RWPE2 (cell line): ENCODE results near the gene CRYGC.
"Not testable (repeated sequence)": the region's sequence is repeated elsewhere in the genome, so short reads cannot be mapped to it uniquely, and the experiment has no call there.

Experiments used
- ATAC-seq: fragments of 200-7000 bp; cut with Tn5 transposase; 3 replicates; pipeline ENCODE4 v1.9.1; 2021; ENCODE audit warnings: low read depth
- DNase-seq: peaks from one replicate; pipeline ENCODE4 v3.0.0-alpha.2; 2020; ENCODE audit warnings: low spot score
- H3K27ac ChIP-seq: fragments of 450-650 bp; 2 replicates; pipeline ENCODE4 v1.5.1; 2017; ENCODE audit warnings: mild to moderate bottlenecking; ENCODE audit not compliant: poor library complexity, severe bottlenecking
- H3K27me3 ChIP-seq: fragments of 250-450 bp; sonication (Bioruptor Pico); 2 replicates; pipeline ENCODE4 v1.5.1; 2021; ENCODE audit warnings: mild to moderate bottlenecking, moderate library complexity; ENCODE audit not compliant: insufficient read depth, poor library complexity, severe bottlenecking
- H3K36me3 ChIP-seq: fragments of 250-450 bp; sonication (Bioruptor Pico); 2 replicates; pipeline ENCODE4 v1.5.1; 2020; ENCODE audit warnings: low read depth, mild to moderate bottlenecking, moderate library complexity
- H3K4me1 ChIP-seq: fragments of 250-450 bp; sonication (Bioruptor Pico); 2 replicates; pipeline ENCODE4 v1.5.1; 2021; ENCODE audit warnings: mild to moderate bottlenecking, moderate library complexity; ENCODE audit not compliant: insufficient read depth, poor library complexity, severe bottlenecking
- H3K4me3 ChIP-seq: fragments of 250-450 bp; sonication (Bioruptor Pico); 2 replicates; pipeline ENCODE4 v1.5.1; 2021; ENCODE audit warnings: mild to moderate bottlenecking, moderate library complexity; ENCODE audit not compliant: severe bottlenecking
- H3K9me3 ChIP-seq: fragments of 250-450 bp; sonication (Bioruptor Pico); 2 replicates; pipeline ENCODE4 v1.5.1; 2021; ENCODE audit warnings: mild to moderate bottlenecking, moderate library complexity; ENCODE audit not compliant: severe bottlenecking
- CTCF ChIP-seq: fragments of 450-650 bp; IDR thresholded peaks from one replicate; pipeline ENCODE4 v1.5.1; 2017; ENCODE audit warnings: mild to moderate bottlenecking, moderate library complexity; ENCODE audit not compliant: poor library complexity, severe bottlenecking

CRYGC gene

DNA sequence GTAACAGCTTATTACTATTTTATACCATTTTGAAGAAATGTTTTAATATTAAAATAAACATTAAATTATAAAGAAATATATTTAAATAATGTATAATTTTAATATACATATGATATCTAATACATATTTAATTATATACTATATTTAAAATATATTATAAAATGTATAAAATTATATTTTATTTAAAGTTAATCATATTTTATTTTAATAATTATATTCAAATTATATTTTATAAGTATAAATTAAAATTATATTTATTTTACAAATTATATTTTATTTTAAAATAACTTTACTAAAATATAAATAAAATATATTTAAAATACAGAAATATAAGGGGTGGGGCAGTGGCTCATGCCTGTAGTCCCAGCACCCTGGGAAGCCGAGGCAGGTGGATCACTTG lies 7.4 kb downstream of the CRYGC start:
- ATAC-seq (no peak), DNase-seq (no peak)
- Histone ChIP-seq H3K9me3 (no peaks in the 10 kb centered on the region), H3K27me3 (no peaks in the 10 kb centered on the region), H3K4me3 (no peak overlapping the region), H3K36me3 (no peaks in the 10 kb centered on the region), H3K27ac (no peak overlapping the region), H3K4me1 (no peaks in the 10 kb centered on the region)
- no peak for TF ChIP-seq CTCF

DNA sequence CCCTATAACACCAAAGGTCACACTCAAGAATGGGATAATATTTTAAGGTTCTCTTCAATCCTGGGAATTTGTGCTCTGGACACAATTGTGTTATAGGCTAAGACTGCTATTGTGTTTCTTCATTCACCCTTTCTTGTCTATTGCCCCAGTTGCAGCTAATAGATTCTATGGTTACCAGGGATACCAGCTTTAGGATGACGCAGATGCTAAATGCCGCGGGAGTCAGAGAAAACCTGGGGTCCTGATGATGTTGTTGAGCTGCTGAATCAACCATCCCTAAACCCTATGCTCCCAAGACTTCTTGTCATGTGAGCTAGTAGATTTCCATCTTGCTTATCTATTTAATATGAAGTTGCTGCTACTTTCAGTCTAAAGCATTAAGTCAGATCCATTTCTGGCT lies 10.7 kb downstream of the CRYGC start:
- no peak for DNase-seq
- TF ChIP-seq CTCF, result no peak
- Histone ChIP-seq H3K27me3 (no peaks in the 10 kb centered on the region), H3K27ac (no peak overlapping the region), H3K36me3 (no peaks in the 10 kb centered on the region), H3K4me3 (no peak overlapping the region), H3K4me1 (no peaks in the 10 kb centered on the region), H3K9me3 (no peaks in the 10 kb centered on the region)
- no peak for ATAC-seq

GRCh38 chr2:208117390-208117789 lies 12.2 kb downstream of the CRYGC start:
- H3K9me3 ChIP-seq, H3K27me3 ChIP-seq, ATAC-seq, H3K27ac ChIP-seq, H3K36me3 ChIP-seq, H3K4me1 ChIP-seq, H3K4me3 ChIP-seq, DNase-seq: not testable (repeated sequence)

GRCh38 chr2:208112969-208113368 lies 16.7 kb downstream of the CRYGC start:
- Histone ChIP-seq H3K36me3 (no peaks in the 10 kb centered on the region), H3K9me3 (no peaks in the 10 kb centered on the region), H3K4me1 (no peaks in the 10 kb centered on the region), H3K4me3 (no peak overlapping the region), H3K27me3 (no peaks in the 10 kb centered on the region), H3K27ac (no peak overlapping the region)
- no peak for TF ChIP-seq CTCF
- DNase-seq (no peak), ATAC-seq (peak; percentile 35; the same call in 1 of the 3 replicates)

DNA sequence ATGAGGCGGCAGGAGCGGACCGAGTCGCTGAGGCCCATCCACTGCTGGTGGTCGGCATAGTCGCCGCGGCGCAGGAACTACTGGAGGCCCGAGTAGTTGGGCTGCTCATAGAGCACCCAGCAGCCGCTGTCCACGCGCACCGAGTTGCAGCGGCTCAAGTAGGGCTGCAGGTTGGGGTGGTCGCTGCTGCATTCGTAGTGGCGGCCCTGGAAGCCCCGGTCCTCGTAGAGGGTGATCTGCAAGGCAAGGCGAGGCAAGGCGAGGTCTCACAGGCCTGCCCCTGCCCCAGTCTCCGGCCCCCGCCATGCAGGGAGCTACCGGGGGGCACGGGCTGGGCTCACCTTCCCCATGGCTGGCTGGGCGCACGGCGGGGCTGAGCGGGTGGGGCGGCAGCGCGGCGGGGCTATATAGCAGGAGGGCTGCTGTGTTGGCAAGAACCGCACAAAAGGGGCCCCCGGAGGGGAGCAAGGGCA lies 17.3 kb downstream of the CRYGC start:
- H3K27me3 ChIP-seq, H3K4me1 ChIP-seq, ATAC-seq, H3K4me3 ChIP-seq, H3K36me3 ChIP-seq, H3K9me3 ChIP-seq, H3K27ac ChIP-seq, DNase-seq: not testable (repeated sequence)

GRCh38 chr2:208103616-208104015 lies 26.0 kb downstream of the CRYGC start:
- Histone ChIP-seq H3K36me3 (no peaks in the 10 kb centered on the region), H3K9me3 (no peaks in the 10 kb centered on the region), H3K27me3 (no peaks in the 10 kb centered on the region), H3K4me3 (no peak overlapping the region), H3K4me1 (no peaks in the 10 kb centered on the region), H3K27ac (no peak overlapping the region)
- DNase-seq (no peak), ATAC-seq (no peak)
- TF ChIP-seq CTCF, result no peak
